Brain microvascular endothelial cell (primary cell): ENCODE results near the gene TMPRSS2.

Experiments
- DNase-seq: peaks from one replicate; pipeline ENCODE4 v3.0.0-alpha.2; 2020
- H3K27ac ChIP-seq: fragments of 250-450 bp; sonication (Bioruptor Pico); 2 replicates; pipeline ENCODE4 v1.5.1; 2020; ENCODE audit warnings: mild to moderate bottlenecking, moderate library complexity
- H3K27me3 ChIP-seq: fragments of 250-450 bp; sonication (Bioruptor Pico); replicated peaks from 2 replicates; pipeline ENCODE4 v1.5.1; 2020; ENCODE audit warnings: mild to moderate bottlenecking
- H3K36me3 ChIP-seq: fragments of 250-450 bp; sonication (Bioruptor Pico); replicated peaks from 2 replicates; pipeline ENCODE4 v1.5.1; 2020; ENCODE audit warnings: mild to moderate bottlenecking
- H3K4me3 ChIP-seq: 2 replicates; pipeline ENCODE4 v1.5.1; 2011; ENCODE audit warnings: low read depth, mild to moderate bottlenecking, control low read depth, low read length, moderate library complexity
- in situ Hi-C: cut with HindIII; loops from 2 replicates; pipeline ENCODE4 v1.10.0; 2017; ENCODE audit warnings: low sequenced_read_pairs, low pct_ligation_motif_present
- TF ChIP-seq, protein P1 (sequence below): IDR thresholded peaks from 2 replicates; pipeline ENCODE4 v1.5.1; 2011; ENCODE audit warnings: low read depth, mild to moderate bottlenecking, moderate library complexity, low read length, control low read depth, inconsistent platforms; ENCODE audit errors: missing control alignments

Gene TMPRSS2

DNA sequence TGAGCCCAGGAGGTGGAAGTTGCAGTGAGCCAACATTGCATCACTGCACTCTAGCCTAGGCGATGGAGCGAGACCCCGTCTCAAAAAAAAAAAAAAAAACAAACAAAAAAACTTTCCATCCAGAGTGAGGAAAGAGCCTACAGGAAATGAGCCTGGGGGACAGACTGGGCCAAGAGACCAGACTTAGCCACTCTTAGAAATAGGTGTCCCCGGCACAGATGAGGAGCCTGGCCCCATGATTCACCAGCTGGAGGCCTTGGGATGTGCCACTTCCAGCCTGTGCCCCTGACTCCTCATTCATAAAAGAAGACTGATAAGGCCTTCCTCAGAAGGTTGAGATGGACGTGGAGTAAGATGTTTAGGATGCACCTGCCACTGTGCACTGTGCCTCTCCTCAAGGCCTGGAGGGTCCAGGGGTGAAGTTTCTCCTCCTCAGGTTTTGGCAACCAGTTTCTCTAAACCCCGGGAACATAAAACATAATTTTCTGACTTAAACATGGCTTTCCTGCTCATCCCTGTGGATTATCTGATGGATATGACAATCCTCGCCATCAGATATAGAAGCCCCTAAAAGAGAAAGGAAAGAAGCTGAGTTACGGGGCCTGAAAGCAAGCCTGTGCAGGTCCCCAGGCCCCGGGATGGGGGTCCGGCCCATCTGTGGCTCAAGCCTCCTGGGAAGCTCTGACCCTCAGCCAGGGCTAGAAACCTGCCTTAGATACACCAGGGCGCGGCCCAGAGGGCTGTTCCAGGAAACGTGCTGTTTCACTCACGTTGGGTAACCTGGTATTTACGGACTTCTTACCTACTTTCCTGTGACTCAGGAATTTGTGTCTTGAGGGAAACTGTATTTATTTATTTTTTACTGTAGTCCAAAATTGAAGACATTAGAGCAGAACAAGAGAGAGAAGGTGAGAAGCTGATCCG, 55.9 kb downstream of the TMPRSS2 start:
- Histone ChIP-seq H3K36me3 (no peaks in the 10 kb centered on the region), H3K4me3 (no peak overlapping the region), H3K27ac (no peak overlapping the region), H3K27me3 (no peaks in the 10 kb centered on the region)
- TF ChIP-seq, protein P1, sequence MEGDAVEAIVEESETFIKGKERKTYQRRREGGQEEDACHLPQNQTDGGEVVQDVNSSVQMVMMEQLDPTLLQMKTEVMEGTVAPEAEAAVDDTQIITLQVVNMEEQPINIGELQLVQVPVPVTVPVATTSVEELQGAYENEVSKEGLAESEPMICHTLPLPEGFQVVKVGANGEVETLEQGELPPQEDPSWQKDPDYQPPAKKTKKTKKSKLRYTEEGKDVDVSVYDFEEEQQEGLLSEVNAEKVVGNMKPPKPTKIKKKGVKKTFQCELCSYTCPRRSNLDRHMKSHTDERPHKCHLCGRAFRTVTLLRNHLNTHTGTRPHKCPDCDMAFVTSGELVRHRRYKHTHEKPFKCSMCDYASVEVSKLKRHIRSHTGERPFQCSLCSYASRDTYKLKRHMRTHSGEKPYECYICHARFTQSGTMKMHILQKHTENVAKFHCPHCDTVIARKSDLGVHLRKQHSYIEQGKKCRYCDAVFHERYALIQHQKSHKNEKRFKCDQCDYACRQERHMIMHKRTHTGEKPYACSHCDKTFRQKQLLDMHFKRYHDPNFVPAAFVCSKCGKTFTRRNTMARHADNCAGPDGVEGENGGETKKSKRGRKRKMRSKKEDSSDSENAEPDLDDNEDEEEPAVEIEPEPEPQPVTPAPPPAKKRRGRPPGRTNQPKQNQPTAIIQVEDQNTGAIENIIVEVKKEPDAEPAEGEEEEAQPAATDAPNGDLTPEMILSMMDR: no peak
- DNase-seq: no peak
- in situ Hi-C loops: no loop called here

DNA sequence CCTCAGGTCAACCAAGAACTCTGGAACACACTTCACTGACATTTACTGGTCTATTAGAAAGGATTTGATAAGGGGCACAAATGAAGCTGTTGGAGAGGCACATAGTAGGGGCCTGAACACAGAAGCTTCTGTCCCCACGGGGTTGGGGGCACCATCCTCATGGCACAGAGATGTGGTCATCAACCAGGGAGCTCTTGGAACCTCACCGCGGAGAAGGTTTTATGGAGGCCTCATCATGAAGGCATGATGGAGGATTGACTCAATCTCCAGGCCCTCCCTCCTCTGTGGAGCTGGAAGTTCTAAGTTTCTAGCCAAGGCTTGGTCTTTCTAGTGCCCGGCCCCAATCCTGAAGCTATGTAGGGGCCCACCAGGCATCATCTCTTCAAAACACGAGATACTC, 58.3 kb downstream of the TMPRSS2 start:
- H3K4me3 ChIP-seq: no peak overlapping the region
- in situ Hi-C loops: no loop called here
- DNase-seq: no peak
- no peak overlapping the region for H3K27ac ChIP-seq
- no peaks in the 10 kb centered on the region for H3K36me3 ChIP-seq
- no peaks in the 10 kb centered on the region for H3K27me3 ChIP-seq
- TF ChIP-seq, protein P1: no peak

DNA sequence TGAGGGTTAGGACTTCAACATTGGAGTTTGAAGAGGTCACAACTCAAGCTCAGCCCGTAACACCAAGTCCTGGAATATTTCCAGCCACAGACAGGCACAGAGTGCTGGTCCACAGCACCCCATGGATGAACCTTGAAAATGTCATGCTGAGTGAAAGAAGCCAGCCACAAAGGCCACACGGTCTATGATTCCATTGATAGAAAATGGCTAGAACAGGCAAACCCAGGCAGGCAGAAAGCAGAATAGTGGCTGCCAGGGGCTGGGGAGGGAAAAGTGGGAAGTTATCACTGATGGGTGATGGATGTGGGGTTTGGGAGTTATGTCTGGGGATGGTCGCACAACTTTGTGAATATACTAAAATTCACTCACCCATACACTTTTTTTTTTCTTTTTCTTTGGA, 60.6 kb downstream of the TMPRSS2 start:
- TF ChIP-seq, protein P1: no peak
- in situ Hi-C loops: no loop called here
- H3K4me3 ChIP-seq: no peak overlapping the region
- no peaks in the 10 kb centered on the region for H3K27me3 ChIP-seq
- no peaks in the 10 kb centered on the region for H3K36me3 ChIP-seq
- DNase-seq: no peak
- H3K27ac ChIP-seq: no peak overlapping the region

DNA sequence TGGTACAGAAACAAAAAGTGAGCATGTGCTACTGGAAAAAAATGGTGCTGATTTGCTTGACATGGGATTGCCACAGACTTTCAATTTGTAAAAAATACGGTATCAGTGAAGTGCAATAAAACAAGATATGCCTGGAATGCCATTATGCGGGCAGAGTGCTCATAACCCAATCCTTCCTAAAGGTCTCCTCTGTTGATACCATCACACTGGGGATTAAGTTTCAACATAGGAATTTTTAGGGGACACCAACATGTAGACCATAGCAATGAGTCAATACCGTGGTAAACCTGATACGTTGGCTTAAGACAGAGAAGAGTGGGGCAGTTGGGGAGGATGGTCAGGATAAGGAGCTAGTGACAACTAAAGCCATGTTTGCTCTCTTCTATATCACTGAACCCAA, 61.4 kb downstream of the TMPRSS2 start:
- in situ Hi-C loops: no loop called here
- no peaks in the 10 kb centered on the region for H3K36me3 ChIP-seq

DNA sequence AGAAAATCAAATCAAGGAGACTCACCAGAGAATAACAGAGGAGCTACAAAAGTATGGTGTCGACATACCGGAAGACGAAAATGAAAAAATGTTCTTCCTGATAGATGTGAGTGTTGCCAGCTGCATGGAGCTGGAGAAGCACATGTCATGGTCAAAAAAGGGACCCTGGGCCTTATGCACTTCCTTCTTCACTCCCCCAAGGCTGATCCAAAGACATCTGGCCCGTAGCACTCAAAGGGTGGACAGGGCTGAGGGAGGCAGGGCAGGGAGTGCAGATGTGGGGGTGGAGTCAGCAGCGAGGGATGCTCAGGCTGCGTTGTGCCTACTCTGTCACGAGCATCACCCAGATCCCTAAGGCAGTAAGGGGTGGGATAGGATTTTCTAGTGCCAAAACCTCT, 62.5 kb downstream of the TMPRSS2 start:
- no peak for DNase-seq
- Histone ChIP-seq H3K36me3 (no peaks in the 10 kb centered on the region), H3K27ac (no peak overlapping the region), H3K4me3 (no peak overlapping the region), H3K27me3 (no peaks in the 10 kb centered on the region)
- in situ Hi-C loops: no loop called here
- TF ChIP-seq, protein P1: no peak

More for the DNA sequence above, 61.4 kb downstream of the TMPRSS2 start:
- TF ChIP-seq, protein P1: no peak
- no peak overlapping the region for H3K27ac ChIP-seq
- H3K4me3 ChIP-seq: no peak overlapping the region
- DNase-seq: no peak
- no peaks in the 10 kb centered on the region for H3K27me3 ChIP-seq
